SU-DHL-6 (cell line): ENCODE results near the gene COPRS.
"Not testable (repeated sequence)": the region's sequence is repeated elsewhere in the genome, so short reads cannot be mapped to it uniquely, and the experiment has no call there.

Source experiments
- H2AFZ ChIP-seq: fragments of 200-600 bp; sonication (generic); 2 replicates; pipeline ENCODE4 v1.6.1; 2014; ENCODE audit warnings: low read depth, mild to moderate bottlenecking, moderate library complexity, mixed read lengths, antibody characterized with exemption, low read length; ENCODE audit not compliant: severe bottlenecking
- H3F3A ChIP-seq: fragments of 200-600 bp; shearing (Covaris generic); 2 replicates; pipeline ENCODE4 v1.6.0; 2016; ENCODE audit warnings: antibody characterized with exemption, mild to moderate bottlenecking; ENCODE audit not compliant: insufficient read depth
- H3K27ac ChIP-seq: fragments of 200-600 bp; sonication (generic); 2 replicates; pipeline ENCODE4 v1.5.1; 2016; ENCODE audit warnings: low read depth, mild to moderate bottlenecking, low read length, moderate library complexity, mixed read lengths
- H3K27me3 ChIP-seq: fragments of 200-600 bp; sonication (generic), shearing (Covaris generic); 2 replicates; pipeline ENCODE4 v1.6.0; 2014; ENCODE audit warnings: mild to moderate bottlenecking, low read length
- H3K36me3 ChIP-seq: fragments of 200-600 bp; sonication (generic); 2 replicates; pipeline ENCODE4 v1.6.1; 2014; ENCODE audit warnings: mild to moderate bottlenecking, low read length, mixed read lengths
- H3K4me2 ChIP-seq: fragments of 300-600, 200-600 bp; shearing (Covaris generic), sonication (generic); 2 replicates; pipeline ENCODE4 v1.6.0; 2014; ENCODE audit warnings: low read length, low read depth, mild to moderate bottlenecking; ENCODE audit not compliant: poor library complexity, severe bottlenecking
- H3K4me3 ChIP-seq: fragments of 200-600 bp; sonication (generic); 2 replicates; pipeline ENCODE4 v1.5.1; 2014; ENCODE audit warnings: antibody characterized with exemption, low read length, mild to moderate bottlenecking, mixed read lengths; ENCODE audit not compliant: insufficient read depth, poor library complexity, severe bottlenecking
- H3K79me2 ChIP-seq: fragments of 200-600 bp; sonication (generic); 2 replicates; pipeline ENCODE4 v1.6.1; 2014; ENCODE audit warnings: mild to moderate bottlenecking, low read length, moderate library complexity; ENCODE audit not compliant: insufficient read depth
- H3K9ac ChIP-seq: fragments of 200-600 bp; sonication (generic); 2 replicates; pipeline ENCODE4 v1.7.0; 2014; ENCODE audit warnings: mild to moderate bottlenecking, low read length
- H3K9me2 ChIP-seq: fragments of 200-600 bp; sonication (generic); replicated peaks from 2 replicates; pipeline ENCODE4 v1.6.1; 2014; ENCODE audit warnings: low read length; ENCODE audit not compliant: insufficient read depth
- H3K9me3 ChIP-seq: fragments of 200-600 bp; sonication (generic); 2 replicates; pipeline ENCODE4 v1.6.1; 2014; ENCODE audit warnings: low read length, mixed read lengths; ENCODE audit not compliant: insufficient read depth
- H4K20me1 ChIP-seq: fragments of 200-600 bp; sonication (generic); 2 replicates; pipeline ENCODE4 v1.6.1; 2014; ENCODE audit warnings: low read depth, mild to moderate bottlenecking, antibody characterized with exemption, low read length, moderate library complexity, mixed read lengths
- CTCF ChIP-seq: fragments of 200-600 bp; sonication (generic); IDR thresholded peaks from one replicate; pipeline ENCODE4 v1.5.1; 2017; ENCODE audit warnings: antibody characterized with exemption, mild to moderate bottlenecking, low read length, moderate library complexity; ENCODE audit not compliant: insufficient read depth, poor library complexity, severe bottlenecking
- EZH2phosphoT487 ChIP-seq: fragments of 200-600 bp; sonication (generic), shearing (Covaris generic); conservative IDR thresholded peaks from 2 replicates; pipeline ENCODE4 v1.6.1; 2018; ENCODE audit warnings: mild to moderate bottlenecking, antibody characterized with exemption, low read length, moderate library complexity, mixed read lengths

The COPRS gene

GRCh38 chr17:31830971-31831858 lies 27.8 kb downstream of the COPRS start:
- Histone ChIP-seq H3K4me2 (no peak overlapping the region), H3K4me3 (no peak overlapping the region), H3K9ac (no peak overlapping the region), H2AFZ (no peak overlapping the region), H3K36me3 (no peaks in the 10 kb centered on the region), H3F3A (no peaks in the 10 kb centered on the region), H4K20me1 (no peaks in the 10 kb centered on the region), H3K9me2 (no peaks in the 10 kb centered on the region), H3K27me3 (no peaks in the 10 kb centered on the region), H3K79me2 (no peaks in the 10 kb centered on the region), H3K27ac (no peak overlapping the region), H3K9me3 (no peaks in the 10 kb centered on the region)
- TF ChIP-seq EZH2phosphoT487 (no peak), CTCF (no peak)

DNA sequence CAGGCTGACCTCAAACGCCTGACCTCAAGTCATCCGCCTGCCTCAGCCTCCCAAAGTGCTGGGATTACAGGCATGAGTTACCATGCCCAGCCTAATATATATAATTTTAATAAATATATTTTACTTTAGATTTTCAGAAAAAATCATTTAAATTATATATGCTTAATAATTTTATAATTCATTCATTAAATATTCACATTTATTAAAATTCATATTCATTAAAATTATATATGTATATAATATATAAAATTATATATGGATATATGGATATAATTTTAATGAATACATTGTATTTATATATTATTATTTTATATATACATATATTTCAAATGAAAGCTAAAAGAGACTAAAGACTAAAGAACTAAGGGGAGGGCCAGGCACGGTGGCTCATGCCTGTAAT lies 29.4 kb downstream of the COPRS start:
- no peaks in the 10 kb centered on the region for H3K9me2 ChIP-seq
- no peak overlapping the region for H2AFZ ChIP-seq
- H3K27ac ChIP-seq: no peak overlapping the region
- H3K36me3 ChIP-seq: no peaks in the 10 kb centered on the region
- TF ChIP-seq CTCF (no peak), EZH2phosphoT487 (no peak)
- H4K20me1 ChIP-seq: no peaks in the 10 kb centered on the region
- H3K79me2 ChIP-seq: no peaks in the 10 kb centered on the region
- no peak overlapping the region for H3K4me3 ChIP-seq
- H3K9me3 ChIP-seq: no peaks in the 10 kb centered on the region
- no peaks in the 10 kb centered on the region for H3K27me3 ChIP-seq
- no peak overlapping the region for H3K9ac ChIP-seq
- H3F3A ChIP-seq: no peaks in the 10 kb centered on the region
- H3K4me2 ChIP-seq: no peak overlapping the region

DNA sequence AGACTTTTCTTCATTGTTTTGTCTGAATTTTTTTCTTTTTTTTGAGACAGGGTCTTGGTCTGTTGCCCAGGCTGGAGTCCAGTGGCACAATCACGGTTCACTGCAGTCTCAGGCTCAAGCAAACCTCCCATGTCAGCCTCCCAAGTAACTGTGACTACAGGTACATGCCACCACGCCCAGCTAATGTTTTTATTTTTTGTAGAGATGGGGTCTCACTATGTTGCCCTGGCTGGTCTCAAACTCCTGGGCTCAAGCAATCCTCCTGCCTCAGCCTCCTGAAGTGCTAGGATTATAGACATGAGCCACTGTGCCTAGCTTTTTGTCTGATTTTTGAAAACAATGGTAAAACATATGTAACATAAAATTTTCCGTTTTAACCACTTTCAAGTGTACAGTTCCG lies 30.1 kb downstream of the COPRS start:
- not testable (repeated sequence) for H3K9me3 ChIP-seq, H3K27ac ChIP-seq, H3K79me2 ChIP-seq, H4K20me1 ChIP-seq, H3K4me2 ChIP-seq, H2AFZ ChIP-seq, H3F3A ChIP-seq, H3K9ac ChIP-seq, H3K27me3 ChIP-seq, H3K9me2 ChIP-seq, H3K36me3 ChIP-seq, H3K4me3 ChIP-seq

GRCh38 chr17:31825961-31826691 lies 32.9 kb downstream of the COPRS start:
- Histone ChIP-seq H4K20me1 (no peaks in the 10 kb centered on the region), H3K27me3 (no peaks in the 10 kb centered on the region), H3K79me2 (no peaks in the 10 kb centered on the region), H2AFZ (no peak overlapping the region), H3F3A (no peaks in the 10 kb centered on the region), H3K9ac (no peak overlapping the region), H3K27ac (no peak overlapping the region), H3K4me2 (no peak overlapping the region), H3K9me2 (no peaks in the 10 kb centered on the region), H3K4me3 (no peak overlapping the region), H3K36me3 (no peaks in the 10 kb centered on the region), H3K9me3 (no peaks in the 10 kb centered on the region)
- no peak for TF ChIP-seq EZH2phosphoT487
- TF ChIP-seq CTCF: no peak
